GM21390 (cell line): ENCODE results near the gene ZFP92.

ENCODE experiments used
- ATAC-seq: cut with Tn5 transposase; IDR thresholded peaks from one replicate; pipeline ENCODE4 v1.9.1; 2021; ENCODE audit not compliant: unreplicated experiment

Gene ZFP92

DNA sequence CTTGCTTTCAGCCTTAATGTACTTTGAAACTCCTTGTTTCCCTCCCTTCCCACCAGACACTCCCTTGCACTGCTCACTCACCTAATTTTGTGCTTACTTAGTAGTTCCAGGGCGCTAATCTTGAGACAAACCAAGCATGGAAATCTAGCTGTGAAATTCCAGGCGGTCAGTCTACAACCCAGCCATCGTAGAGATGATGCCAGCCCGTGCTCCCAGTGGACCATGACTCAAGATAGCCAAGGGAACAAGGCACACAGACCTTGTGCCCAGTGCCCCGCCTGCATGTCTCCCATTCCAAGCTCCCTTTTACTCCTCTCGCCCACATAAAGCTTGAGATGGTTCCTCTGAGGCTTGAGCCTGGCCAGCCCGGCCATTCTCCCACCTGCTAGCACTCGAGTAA, 23.5 kb downstream of the ZFP92 start:
- no peak for ATAC-seq

DNA sequence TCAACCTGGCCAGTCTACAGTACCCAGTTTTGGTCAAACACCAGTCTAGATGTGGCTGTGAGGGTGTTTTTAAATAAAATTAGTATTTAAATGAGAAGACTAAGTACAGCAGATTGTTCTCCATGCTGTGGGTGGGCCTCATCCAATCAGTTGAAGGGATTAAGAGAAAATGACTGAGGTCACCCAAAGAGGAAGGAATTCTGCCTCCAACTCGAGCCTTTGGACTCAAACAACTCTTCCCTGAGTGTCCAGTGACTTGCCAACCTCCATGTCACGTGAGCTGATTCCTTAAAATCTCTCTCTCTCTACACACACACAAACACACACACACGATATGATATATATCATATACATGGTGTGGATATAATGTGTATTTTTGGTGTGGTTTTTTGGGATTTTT, 24.6 kb downstream of the ZFP92 start:
- ATAC-seq = no peak

DNA sequence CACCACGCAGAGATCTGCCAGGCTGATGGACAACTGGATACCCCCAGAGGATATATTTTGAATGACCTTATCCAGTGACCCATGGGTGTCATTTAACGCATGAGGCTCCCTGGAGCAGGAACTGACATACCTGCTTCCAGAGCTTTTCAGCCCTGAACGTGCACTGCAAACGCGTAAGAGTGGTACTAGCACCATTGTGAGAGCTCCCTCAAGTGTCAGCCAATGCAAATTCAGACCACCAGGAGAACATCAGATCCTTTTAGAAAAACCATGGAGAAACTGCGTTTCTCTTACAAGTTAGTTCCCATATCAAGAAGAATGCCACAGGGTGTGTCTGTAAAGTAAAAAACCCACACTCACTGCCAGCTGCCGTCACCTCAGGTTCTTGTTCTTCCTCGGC, 27.3 kb downstream of the ZFP92 start:
- no peak for ATAC-seq

DNA sequence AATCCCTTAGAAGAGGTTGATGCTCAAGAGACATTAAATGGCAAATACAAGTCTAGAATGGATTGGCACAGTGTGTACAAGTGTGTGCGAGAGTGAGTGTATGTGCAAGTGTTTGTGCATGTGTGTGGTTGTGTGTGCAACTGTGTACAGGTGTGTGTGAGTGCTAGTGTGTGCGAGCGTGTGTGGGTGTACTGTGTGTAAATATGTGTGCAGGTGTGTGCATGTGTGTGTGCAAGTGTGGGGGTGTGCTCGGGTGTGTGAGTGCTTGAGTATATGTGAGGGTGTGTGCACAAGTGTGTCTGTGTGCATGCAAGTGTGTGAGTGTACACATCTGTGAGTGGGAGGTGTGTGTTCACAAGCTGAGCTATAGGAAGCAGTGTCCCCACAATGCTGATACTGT, 28.7 kb downstream of the ZFP92 start:
- no peak for ATAC-seq

DNA sequence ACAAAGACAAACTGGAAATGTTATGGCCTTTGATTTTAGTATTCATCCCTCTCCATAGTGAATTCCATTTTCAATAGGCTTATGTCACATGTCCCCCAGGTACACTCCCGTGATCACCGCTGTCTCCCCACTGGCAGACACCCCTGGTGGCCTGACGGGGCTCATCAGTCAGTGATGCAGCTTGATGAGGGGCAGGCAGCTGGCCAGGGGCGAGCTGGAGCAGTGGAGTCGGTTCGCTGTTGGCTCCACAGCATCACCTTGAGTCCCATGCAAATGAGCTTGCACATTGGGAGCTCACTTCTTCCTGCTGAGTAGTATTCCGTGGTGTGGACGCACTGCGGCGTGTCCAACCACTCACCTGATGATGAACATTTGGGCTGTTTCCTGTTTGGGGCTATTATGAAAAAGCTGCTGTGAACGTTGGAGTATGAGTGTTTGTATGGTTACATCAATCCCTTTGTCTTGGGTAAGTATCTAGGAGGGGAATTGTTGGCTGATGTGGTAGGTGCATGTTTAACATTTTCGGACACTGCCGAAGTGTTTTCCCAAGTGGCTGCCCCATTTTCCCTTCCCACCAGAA, 29.4 kb downstream of the ZFP92 start:
- no peak for ATAC-seq

DNA sequence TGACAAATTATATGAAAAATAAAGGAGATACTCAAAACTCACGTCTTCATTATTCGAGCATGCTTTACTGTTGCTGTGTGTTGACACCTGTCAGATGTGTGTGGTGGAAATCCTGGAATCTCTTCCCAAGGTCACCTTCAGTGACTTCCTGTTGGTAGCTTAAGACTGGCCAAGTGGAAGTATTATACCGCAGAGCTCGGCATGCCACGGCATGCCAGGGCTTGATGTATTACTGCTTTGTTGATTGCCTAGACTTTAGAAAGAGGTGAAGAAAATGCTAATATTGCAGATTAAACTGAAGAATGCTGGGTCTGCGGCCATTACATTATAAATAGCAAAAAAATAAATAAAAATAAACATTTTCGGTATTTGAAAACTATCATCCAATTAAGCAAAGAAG, 30.0 kb downstream of the ZFP92 start:
- no peak for ATAC-seq

DNA sequence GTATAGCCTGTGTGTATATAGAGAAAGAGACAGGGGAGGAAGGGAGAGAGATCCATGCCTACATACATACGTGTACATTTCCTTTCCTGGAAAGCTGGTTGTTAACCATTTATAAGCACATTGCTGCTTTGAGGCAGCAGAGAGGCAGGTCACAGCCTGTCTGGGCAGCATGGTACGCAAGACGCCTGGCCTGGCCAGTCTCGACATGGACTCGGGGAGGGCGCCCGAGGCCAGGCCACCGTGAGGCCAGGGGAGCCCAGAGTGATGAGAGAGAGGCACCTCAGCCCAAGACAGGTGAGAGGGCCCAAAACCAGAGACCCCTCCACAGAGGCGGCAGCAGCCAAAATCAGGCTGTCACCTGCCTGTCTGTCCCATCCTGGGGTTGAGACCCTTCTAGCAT, 30.7 kb downstream of the ZFP92 start:
- ATAC-seq = no peak

DNA sequence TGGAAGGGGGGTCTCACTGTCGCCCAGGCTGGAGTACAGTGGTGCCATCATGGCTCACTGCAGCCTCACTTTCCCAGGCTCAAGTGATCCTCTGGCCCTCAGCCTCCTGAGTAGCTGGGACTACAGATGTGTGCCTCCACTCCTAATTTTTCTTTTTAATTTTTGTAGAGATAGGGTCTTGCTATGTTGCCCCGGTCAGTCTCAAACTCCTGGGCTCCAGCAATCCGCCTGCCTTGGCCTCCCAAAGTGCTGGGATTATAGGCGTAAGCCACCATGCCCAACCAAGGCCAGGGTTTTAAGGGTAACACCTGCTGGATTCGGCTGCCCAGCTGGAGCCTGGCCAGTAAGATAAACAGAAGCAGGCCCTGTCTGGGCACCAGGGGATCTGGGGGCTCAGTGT, 31.2 kb downstream of the ZFP92 start:
- ATAC-seq = no peak

DNA sequence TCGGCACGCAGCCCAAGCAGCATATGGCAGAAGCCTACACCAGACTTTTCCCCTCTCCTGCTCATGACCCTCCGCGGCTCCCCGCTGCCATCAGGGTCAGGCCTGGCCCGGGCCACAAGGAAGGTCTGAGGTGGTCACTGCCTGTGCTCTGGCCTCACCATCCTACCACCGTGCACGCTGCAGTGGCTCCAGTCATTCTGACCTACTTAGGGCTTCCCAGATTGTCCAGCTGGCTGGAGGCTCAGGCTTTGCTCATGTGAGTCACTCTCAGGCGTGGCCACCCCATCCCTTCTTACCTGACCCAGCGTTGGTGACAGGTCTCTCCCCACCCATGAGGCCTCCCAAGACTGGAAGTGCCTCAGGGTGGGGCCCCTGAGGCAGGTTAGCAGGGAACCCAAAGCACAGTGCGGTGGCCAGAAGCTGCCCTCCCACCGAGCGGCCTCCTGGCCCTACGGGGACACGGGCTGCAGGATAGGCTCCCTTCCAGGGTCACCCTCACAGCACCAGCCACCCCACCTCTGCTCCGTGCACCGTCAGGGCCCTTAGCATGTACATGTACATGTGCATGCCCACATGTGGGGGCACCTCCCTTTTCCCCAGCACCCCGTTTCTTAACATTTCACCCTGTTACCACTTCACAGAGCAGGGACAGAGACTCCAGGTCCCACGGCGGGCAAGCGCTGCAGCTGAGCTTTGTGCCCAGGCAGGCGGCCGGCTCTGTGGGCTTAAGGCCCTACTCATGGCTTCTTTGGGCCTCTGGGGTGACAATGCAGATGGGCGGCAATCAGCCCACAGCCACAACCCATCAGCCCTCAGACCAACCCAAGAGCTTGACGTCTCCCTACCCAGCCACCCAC, 32.4 kb downstream of the ZFP92 start:
- ATAC-seq = no peak

DNA sequence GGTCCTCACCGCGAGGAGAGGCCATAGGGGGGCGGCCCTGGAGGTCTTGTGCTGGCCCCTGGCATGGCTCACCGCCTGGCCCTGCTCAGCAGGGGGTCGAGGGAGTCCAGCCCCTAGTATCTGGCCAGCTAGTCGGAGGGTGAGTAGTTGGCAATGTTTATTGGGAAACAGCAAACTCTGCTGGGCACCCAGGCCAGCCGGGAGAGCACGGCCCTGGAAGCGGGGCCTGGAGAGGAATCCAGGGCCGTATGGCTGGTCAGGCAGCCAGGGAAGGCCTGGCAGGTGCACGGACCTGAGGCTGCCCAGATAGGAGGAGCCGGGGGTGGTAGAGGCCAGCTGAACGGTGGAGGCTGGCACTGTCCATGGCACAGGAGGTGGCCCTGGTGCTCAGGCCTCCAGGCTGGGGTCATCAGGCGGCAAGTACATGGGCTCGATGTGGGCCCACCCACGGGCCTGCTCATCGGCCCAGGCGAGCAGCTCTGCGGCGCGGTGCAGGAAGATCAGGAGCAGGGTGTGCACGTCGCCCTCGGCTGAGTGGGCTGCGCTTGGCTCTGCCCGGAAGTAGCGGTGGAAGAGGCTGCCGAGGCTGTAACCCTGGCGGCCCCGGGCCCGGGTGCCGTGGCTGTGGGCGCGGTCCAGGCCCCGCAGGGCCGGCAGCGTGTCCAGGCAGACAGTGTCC, 33.2 kb downstream of the ZFP92 start:
- no peak for ATAC-seq

DNA sequence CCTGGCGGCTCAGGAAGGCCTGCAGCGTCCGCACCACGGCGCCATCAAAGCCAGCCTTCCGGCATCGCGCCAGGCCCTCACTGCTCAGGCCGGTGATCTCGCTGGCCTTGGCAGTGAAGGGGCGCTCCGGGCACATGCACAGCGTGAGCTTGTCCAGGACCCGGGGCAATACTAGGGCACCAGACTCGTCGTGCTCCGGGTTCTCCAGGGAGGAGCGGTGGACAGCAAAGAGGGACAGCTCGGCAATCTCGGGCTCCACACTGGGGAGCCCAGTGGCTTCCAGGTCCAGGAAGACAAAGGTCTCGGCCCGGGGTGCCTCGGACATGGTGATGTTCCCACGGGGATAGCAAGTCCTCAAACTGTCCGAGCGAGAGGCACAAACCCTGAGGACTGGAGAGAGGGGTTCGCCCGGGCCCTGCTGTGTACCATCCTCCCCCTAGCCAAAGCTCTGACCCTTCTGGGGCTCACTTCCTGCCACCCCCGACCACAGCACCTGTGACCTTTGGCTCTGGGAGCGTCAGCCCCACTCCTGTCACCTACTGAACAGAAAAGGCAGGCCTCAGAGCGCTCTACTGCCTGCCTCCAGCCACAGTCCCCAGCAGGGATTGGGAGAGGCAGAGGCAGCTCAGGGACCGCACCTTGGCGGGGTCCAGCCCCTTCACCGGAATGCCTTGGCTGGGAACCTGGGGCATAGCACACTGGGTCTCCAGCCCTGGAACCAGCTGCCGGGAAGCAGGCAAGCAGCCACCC, 34.0 kb downstream of the ZFP92 start:
- no peak for ATAC-seq

DNA sequence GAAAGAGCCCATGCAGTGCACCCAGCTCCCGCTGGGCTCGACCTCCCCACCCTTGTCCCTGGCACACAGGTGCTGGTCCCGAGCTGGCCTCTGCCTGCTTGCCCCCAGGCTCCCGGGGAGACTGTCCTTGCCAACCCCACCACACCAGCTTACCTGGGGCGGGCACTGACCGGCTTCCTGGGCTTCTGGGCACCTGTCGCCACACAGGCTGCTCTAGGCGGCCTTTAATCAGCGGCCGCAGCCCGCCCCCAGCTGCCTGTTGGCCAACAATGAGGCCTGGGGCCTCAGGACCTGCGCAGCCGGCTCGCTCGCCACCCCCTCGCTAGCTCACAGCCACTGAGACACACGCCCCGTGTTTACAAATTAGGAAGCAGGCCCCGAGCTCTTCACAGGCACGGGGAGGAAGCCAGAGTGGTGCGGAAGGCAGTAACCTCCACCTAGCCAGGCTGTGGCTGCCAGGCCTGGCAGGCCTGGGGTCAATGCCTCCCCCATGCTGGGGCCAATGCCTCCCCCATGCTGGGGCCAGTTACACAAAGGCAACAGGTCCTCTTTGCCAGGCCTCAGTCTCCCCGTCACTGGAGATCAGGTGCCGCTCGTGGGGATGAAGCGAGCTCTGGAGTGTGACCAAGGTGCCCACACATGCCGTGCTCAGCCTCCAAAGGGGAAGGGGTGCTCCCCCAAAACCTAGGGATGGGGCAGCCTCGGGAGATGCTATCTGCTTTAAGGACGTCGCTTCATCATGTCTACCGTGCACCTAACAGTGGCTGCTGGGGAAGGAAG, 34.8 kb downstream of the ZFP92 start, which contains the start of gene TREX2:
TREX2 (minus strand) TSS at position 201 of the 780 bp plus-strand sequence. CDS start 626 bp downstream, outside the sequence.
- ATAC-seq = no peak

DNA sequence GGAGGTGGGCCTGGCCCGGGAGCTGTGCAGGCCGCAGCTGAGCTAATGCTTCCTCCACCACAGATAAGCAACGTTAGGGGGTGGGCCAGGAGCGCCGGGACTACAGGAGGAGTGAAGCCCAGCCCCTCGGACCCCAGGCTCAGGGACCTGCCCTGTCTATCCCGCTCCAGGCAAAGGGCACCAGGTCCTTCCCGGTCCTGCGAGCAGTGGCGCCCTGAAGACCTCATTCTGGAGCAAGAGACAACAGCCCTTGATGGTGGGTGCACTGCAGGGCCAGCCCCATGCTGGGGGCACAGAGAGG, 35.3 kb downstream of the ZFP92 start:
- no peak for ATAC-seq

DNA sequence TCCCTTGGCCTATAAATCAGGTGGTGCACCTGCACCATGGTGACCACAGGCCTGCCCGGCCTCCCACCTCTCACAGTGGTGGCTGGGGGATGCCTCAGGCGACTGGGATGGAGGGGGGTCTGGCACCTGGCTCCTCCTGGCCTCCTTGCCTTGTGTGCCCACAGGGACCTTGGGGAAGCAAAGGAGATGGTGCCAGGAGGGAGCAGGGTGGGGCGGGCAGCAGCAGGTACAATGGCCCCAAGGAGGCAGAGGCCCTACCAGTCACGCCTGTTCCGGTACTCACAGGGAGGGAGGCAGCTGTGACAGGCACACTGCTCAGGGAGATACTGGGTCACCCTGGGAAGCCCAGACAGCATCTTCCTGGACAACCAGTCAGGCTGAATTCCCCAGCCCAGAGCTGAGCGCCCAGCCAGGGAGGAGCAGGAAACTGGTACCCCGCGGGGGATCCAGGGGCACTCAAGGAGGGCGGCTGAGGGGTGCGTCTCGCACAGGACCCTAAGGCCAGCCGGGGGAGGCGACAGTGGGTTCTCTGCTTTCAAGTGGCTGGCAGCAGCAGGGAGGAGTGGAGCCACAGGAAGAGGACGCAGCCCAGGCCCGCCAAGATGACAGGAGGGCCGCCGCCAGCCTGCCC, 35.8 kb downstream of the ZFP92 start:
- no peak for ATAC-seq

DNA sequence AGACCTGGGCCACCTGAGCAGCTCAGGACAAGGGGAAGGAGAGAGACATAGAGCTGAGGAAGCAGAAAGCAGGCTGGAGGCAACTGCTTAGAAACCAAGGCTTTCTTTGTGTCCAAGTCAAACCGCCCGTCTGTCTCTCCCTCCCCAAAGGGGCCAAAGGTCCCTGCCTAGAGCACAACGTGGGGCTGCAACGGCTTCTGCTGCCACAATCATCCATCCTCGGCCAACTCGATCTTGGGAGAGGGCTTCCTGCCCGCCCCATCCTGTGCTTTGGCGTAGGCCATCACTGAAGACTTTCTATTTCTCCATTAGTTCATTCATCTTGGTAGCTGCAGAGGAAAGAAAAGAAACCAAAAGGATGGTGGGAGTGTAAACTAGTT, 36.3 kb downstream of the ZFP92 start:
- no peak for ATAC-seq

DNA sequence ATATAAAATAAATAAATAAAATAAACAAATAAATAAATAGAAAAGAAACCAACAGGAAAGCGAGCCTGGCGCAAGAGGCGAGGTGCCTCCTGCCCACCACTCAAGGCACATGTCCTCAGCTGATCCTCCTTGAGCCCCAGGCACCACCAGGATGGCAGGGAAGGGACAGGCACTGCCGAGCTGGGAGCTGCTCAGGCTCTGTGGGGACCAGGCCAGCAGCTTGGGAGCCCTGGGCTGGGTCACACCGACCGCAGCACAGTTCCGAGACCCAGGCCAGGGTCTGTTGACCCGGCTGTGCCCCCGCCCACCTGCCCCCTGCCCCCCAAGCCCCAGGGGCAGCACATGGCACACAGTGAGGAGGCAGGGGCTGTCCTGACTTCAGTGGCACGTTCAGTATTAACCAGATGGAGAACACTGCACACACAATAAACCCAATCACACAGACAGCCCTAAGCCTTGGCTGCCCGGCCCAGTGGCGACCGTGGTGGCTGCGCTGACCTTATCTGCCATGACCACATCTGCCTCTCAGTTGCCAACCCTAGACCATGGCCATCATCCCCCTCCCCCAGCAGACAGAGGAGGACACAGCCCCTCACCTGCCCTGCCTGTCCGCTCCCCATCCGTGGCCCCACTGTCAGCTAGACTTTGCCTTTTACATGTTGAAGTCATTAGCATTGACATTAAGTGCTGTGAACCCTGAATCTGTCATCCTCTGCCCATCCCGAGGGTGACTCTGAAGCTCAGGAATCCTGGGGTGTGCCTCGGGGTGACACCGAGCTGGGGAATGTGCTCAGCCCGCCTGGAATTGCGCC, 37.5 kb downstream of the ZFP92 start:
- no peak for ATAC-seq

DNA sequence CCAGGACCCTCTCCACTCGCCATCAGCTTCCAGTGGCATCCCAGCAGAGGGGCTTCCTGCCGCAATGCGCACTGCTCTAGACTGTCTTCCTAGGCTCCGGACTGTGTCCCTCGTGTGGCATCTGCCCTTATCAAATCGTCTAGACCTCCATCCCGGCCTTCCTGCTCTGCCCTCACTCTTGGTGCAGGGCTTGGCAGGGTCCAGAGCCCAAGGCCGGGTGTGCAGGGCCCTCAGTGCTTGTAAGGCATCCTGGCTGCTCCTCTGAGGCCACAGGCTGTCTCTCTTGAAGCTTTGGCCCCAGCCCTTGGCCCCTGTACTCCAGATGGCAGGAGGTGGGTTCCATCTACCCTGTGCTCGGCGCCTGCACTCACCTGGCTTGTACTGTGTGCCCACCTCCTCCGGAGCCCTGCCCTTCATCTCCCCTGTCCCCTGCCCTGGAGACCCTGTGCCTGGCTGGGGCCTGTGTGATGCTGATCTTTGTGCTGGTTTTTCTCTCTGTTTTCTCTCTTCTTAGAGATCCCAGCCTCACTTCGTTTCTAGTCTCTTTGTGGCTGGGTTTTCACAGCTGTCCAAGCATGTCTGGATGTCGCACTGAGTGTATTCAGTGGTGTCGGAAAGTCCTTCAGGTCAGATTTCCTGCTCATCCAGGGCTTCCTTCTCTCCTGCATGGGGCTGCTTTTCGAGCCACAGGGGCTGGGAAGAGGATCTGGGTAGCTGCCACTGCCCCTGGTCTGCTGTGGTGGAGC, 38.3 kb downstream of the ZFP92 start:
- ATAC-seq = no peak

DNA sequence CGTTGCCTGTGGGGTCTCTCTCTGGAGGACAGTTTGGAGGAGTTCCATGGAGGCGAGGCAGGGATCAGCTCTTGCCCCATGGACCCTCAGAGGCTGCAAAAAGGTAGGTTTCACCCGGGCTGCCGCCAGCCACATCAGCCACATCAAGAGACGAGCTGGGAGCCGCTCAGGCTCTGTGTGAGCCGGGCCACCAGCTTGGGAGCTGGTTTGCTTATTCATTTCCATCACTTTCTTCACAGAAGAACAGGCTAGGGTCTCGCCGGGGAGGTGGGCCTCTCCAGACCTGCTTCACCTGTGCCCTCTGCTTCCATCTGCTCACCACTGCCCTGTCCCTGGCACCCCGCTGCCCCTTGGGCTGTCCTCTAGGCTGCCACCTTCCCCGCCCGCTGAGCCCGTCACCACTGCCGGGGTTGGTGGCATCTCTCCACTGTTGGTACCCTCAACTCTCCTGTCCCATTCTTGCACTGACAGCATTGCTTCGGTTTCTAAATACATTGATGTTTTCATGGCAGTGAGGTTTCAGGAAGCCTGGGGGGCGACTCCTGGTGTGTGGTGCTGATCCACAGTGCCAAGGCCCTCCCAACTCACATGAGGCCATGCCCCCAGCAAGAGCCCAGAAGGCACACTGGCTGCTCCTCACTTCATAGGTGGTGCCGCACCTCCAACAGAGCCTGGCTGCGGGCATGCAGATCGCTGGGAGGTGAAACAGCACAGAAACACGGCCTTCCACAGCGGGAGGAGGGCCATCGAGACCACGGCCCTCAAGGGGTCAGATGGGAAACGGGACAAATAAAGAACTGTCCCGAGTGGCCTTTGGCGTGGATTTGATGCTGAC, 39.1 kb downstream of the ZFP92 start:
- no peak for ATAC-seq
